ENCODE measurements around the gene SHISA5. TPM values are rescaled to one million over a fixed set of nuclear protein-coding genes. Genes with fewer than 3 reads are reported as not detected.
"Not testable (repeated sequence)": the region's sequence is repeated elsewhere in the genome, so short reads cannot be mapped to it uniquely, and the experiment has no call there.

SHISA5 gene
- total RNA-seq = 10 to 100 TPM; 64.0 to 75.3 TPM

GRCh38 chr3:48504051-48504946, at the start of gene SHISA5:
Gene SHISA5 (minus strand): TSS chr3:48504174. CDS start chr3:48504094, 80 bp downstream.
- Mint-ChIP-seq H3K9me3 (no peaks in the 10 kb centered on the region), H3K27ac (peak within 1 kb of the TSS; percentile 76 to 94), H3K36me3 (no peaks in the 10 kb centered on the region)
- DNase-seq (ENCODE audit: low spot score in 2 of 2) (peak; percentile 63 to 64), ATAC-seq (peak; percentile 61 to 67)

- ATAC-seq = no peak
- peaks cover 0 to 29% of the 10 kb centered on the region in 2 donors for H3K36me3 Mint-ChIP-seq
- no peak for DNase-seq (ENCODE audit: low spot score in 2 of 2)
Measured at GRCh38 chr3:48553361-48553760, 49.4 kb upstream of the SHISA5 start.

GRCh38 chr3:48552111-48552951, 48.4 kb upstream of the SHISA5 start:
- H3K27ac Mint-ChIP-seq = no peak overlapping the region
- H3K9me3 Mint-ChIP-seq = no peaks in the 10 kb centered on the region
- ATAC-seq (no peak), DNase-seq (ENCODE audit: low spot score in 2 of 2) (no peak)
- peaks cover 0 to 35% of the 10 kb centered on the region in 2 donors for H3K36me3 Mint-ChIP-seq

More at GRCh38 chr3:48553361-48553760, 49.4 kb upstream of the SHISA5 start:
- H3K27ac Mint-ChIP-seq = no peak overlapping the region
- H3K9me3 Mint-ChIP-seq = no peaks in the 10 kb centered on the region

- DNase-seq (ENCODE audit: low spot score in 2 of 2); ATAC-seq; H3K9me3 Mint-ChIP-seq; H3K27ac Mint-ChIP-seq: not testable (repeated sequence)
- H3K36me3 Mint-ChIP-seq = peaks cover 0 to 40% of the 10 kb centered on the region in 2 donors
Measured at GRCh38 chr3:48551651-48552050, 47.7 kb upstream of the SHISA5 start.

- no peak overlapping the region for H3K27ac Mint-ChIP-seq
- DNase-seq (ENCODE audit: low spot score in 2 of 2) (peak; percentile 76 to 87), ATAC-seq (peak; percentile 89 to 98)
- no peaks in the 10 kb centered on the region for H3K9me3 Mint-ChIP-seq
- H3K36me3 Mint-ChIP-seq = peaks cover 0 to 31% of the 10 kb centered on the region in 2 donors
Measured at GRCh38 chr3:48548729-48549705, 45.0 kb upstream of the SHISA5 start.

- no peak overlapping the region for H3K27ac Mint-ChIP-seq
- H3K36me3 Mint-ChIP-seq = peaks cover 0 to 32% of the 10 kb centered on the region in 2 donors
- ATAC-seq = no peak
- no peak for DNase-seq (ENCODE audit: low spot score in 2 of 2)
- no peaks in the 10 kb centered on the region for H3K9me3 Mint-ChIP-seq
Measured at GRCh38 chr3:48548126-48548525, 44.2 kb upstream of the SHISA5 start.

GRCh38 chr3:48546203-48546829, 42.3 kb upstream of the SHISA5 start:
- Mint-ChIP-seq H3K36me3 (peaks cover 0 to 40% of the 10 kb centered on the region in 2 donors), H3K27ac (no peak overlapping the region), H3K9me3 (no peaks in the 10 kb centered on the region)
- no peak for DNase-seq (ENCODE audit: low spot score in 2 of 2)
- ATAC-seq = no peak

- ATAC-seq (no peak), DNase-seq (ENCODE audit: low spot score in 2 of 2) (no peak)
- peaks cover 0 to 40% of the 10 kb centered on the region in 2 donors for H3K36me3 Mint-ChIP-seq
- no peaks in the 10 kb centered on the region for H3K9me3 Mint-ChIP-seq
- no peak overlapping the region for H3K27ac Mint-ChIP-seq
Measured at GRCh38 chr3:48544141-48544540, 40.2 kb upstream of the SHISA5 start.

- no peak for DNase-seq (ENCODE audit: low spot score in 2 of 2)
Measured at GRCh38 chr3:48543271-48543866, 39.4 kb upstream of the SHISA5 start.

GRCh38 chr3:48538451-48538850, 34.5 kb upstream of the SHISA5 start:
- peaks cover 0 to 47% of the 10 kb centered on the region in 2 donors for H3K36me3 Mint-ChIP-seq
- no peaks in the 10 kb centered on the region for H3K9me3 Mint-ChIP-seq
- DNase-seq (ENCODE audit: low spot score in 2 of 2) (no peak), ATAC-seq (no peak)
- H3K27ac Mint-ChIP-seq = no peak overlapping the region

More at GRCh38 chr3:48543271-48543866, 39.4 kb upstream of the SHISA5 start:
- Mint-ChIP-seq H3K9me3 (no peaks in the 10 kb centered on the region), H3K27ac (no peak overlapping the region), H3K36me3 (peaks cover 0 to 37% of the 10 kb centered on the region in 2 donors)
- ATAC-seq = no peak

- H3K9me3 Mint-ChIP-seq = no peaks in the 10 kb centered on the region
- DNase-seq (ENCODE audit: low spot score in 2 of 2) (no peak), ATAC-seq (no peak)
- peaks cover 0 to 47% of the 10 kb centered on the region in 2 donors for H3K36me3 Mint-ChIP-seq
- H3K27ac Mint-ChIP-seq = no peak overlapping the region
Measured at GRCh38 chr3:48536785-48537184, 32.8 kb upstream of the SHISA5 start.

GRCh38 chr3:48536116-48536515, 32.1 kb upstream of the SHISA5 start:
- H3K36me3 Mint-ChIP-seq = peaks cover 0 to 47% of the 10 kb centered on the region in 2 donors

GRCh38 chr3:48535578-48535977, 31.6 kb upstream of the SHISA5 start:
- Mint-ChIP-seq H3K36me3 (peaks cover 0 to 47% of the 10 kb centered on the region in 2 donors), H3K9me3 (no peaks in the 10 kb centered on the region), H3K27ac (peak overlapping the region in 1 of 2 donors; percentile 36)
- ATAC-seq = no peak
- DNase-seq (ENCODE audit: low spot score in 2 of 2) = no peak

More at GRCh38 chr3:48536116-48536515, 32.1 kb upstream of the SHISA5 start:
- DNase-seq (ENCODE audit: low spot score in 2 of 2) (no peak), ATAC-seq (no peak)
- H3K9me3 Mint-ChIP-seq = no peaks in the 10 kb centered on the region
- peak overlapping the region in 1 of 2 donors; percentile 36 for H3K27ac Mint-ChIP-seq

GRCh38 chr3:48532977-48533337, 29.0 kb upstream of the SHISA5 start:
- no peak overlapping the region for H3K27ac Mint-ChIP-seq
- H3K36me3 Mint-ChIP-seq = peaks cover 0 to 48% of the 10 kb centered on the region in 2 donors
- DNase-seq (ENCODE audit: low spot score in 2 of 2) = no peak
- no peaks in the 10 kb centered on the region for H3K9me3 Mint-ChIP-seq
- no peak for ATAC-seq

GRCh38 chr3:48532271-48532976, 28.4 kb upstream of the SHISA5 start:
- no peak for ATAC-seq
- H3K36me3 Mint-ChIP-seq = peaks cover 0 to 51% of the 10 kb centered on the region in 2 donors
- H3K27ac Mint-ChIP-seq = no peak overlapping the region
- no peak for DNase-seq (ENCODE audit: low spot score in 2 of 2)
- H3K9me3 Mint-ChIP-seq = no peaks in the 10 kb centered on the region
